ENCODE results near the gene IFT80. TPM values are rescaled to one million over a fixed set of nuclear protein-coding genes. Genes with fewer than 3 reads are reported as not detected.

The IFT80 gene
- total RNA-seq, 1 experiment from 2014 or later, result 26.9 TPM

DNA sequence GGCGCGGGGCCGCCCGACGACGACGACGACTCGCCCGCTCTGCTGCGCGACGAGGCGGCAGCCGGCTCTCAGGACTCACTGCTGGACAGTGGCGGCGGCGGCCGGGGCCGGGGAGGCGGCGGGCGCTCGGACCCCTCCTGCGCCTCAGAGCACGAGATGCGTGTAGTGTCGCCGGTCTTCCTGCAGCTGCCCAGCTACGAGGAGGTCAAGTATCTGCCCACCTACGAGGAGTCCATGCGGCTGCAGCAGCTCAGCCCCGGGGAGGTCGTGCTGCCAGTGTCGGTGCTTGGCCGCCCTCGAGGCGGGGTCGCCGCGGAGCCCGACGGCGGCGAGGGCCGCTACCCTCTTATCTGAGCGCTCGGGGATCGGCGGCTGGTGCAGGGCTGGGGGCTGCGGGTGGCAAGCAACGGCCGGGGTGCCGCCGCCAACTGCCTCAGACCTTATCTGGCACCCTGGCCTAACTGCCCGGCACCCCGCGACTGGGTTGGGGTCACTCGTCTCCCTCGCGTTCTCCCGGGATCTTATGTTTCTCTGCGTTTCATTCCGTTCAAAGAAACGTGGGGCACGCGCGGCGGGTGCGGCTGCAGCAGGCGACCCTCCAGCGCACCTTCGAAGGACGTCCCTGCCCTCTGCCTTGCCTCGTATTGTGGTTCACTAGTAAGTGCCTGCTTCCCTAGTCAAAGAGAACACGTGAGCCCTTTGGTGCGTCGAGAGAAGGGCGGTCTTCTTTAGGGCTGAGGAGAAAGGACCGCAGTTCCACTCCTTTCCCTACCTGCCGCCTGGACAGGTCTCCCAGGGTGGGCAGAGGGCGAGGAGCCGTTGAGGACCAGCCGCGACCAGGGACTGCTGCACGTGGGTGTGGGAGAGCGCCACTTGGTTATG, 172.8 kb downstream of the IFT80 start (continued):
- TF ChIP-seq, protein P1, sequence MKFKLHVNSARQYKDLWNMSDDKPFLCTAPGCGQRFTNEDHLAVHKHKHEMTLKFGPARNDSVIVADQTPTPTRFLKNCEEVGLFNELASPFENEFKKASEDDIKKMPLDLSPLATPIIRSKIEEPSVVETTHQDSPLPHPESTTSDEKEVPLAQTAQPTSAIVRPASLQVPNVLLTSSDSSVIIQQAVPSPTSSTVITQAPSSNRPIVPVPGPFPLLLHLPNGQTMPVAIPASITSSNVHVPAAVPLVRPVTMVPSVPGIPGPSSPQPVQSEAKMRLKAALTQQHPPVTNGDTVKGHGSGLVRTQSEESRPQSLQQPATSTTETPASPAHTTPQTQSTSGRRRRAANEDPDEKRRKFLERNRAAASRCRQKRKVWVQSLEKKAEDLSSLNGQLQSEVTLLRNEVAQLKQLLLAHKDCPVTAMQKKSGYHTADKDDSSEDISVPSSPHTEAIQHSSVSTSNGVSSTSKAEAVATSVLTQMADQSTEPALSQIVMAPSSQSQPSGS (CRISPR knock-in tag; IDR thresholded peaks at IDR 0.05; ENCODE audit: borderline replicate concordance, low read depth), result peak; percentile 14; the same call in 1 of the 2 replicates
- TF ChIP-seq NR3C1 (CRISPR knock-in tag; conservative IDR thresholded peaks at IDR 0.05; ENCODE audit: low read depth) (no peak), MAX (CRISPR knock-in tag; IDR thresholded peaks at IDR 0.05) (peak; percentile 98), PRDM15 (CRISPR knock-in tag; IDR thresholded peaks at IDR 0.05) (no peak), USF1 (CRISPR knock-in tag; IDR thresholded peaks at IDR 0.05) (peak; percentile 84; the same call in 1 of the 2 replicates), JUN (CRISPR knock-in tag; IDR thresholded peaks at IDR 0.05) (peak; percentile 56; the same call in 1 of the 2 replicates), ETV6 (CRISPR knock-in tag; IDR thresholded peaks at IDR 0.05) (peak; percentile 84), ZNF232 (CRISPR knock-in tag; IDR thresholded peaks at IDR 0.05) (peak; percentile 91), NR2C2 (CRISPR knock-in tag; IDR thresholded peaks at IDR 0.05) (peak; percentile 74; the same call in 1 of the 2 replicates), FOXK1 (CRISPR knock-in tag; IDR thresholded peaks at IDR 0.05) (peak; percentile 62; the same call in 1 of the 2 replicates), SOX15 (CRISPR knock-in tag; IDR thresholded peaks at IDR 0.05) (no peak), ZNF219 (CRISPR knock-in tag; IDR thresholded peaks at IDR 0.05; ENCODE audit: borderline replicate concordance) (no peak)
- TF ChIP-seq, protein P2, sequence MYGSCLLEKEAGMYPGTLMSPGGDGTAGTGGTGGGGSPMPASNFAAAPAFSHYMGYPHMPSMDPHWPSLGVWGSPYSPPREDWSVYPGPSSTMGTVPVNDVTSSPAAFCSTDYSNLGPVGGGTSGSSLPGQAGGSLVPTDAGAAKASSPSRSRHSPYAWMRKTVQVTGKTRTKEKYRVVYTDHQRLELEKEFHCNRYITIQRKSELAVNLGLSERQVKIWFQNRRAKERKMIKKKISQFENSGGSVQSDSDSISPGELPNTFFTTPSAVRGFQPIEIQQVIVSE (CRISPR knock-in tag; IDR thresholded peaks at IDR 0.05; ENCODE audit: borderline replicate concordance), result no peak

GRCh38 chr3:160225176-160226025, 173.6 kb downstream of the IFT80 start, which contains the start of gene C3orf80:
Gene C3orf80, plus strand, starts transcription at chr3:160225422. Its CDS starts 214 bp downstream, at chr3:160225636.
- ATAC-seq, result peak; percentile 73
- Mint-ChIP-seq H3K4me3 (peak within 1 kb of the TSS; percentile 83), H3K9me3 (no peaks in the 10 kb centered on the region), H3K36me3 (no peaks in the 10 kb centered on the region), H3K27ac (no peak within 1 kb of the TSS), H3K27me3 (ENCODE audit: low read depth) (peaks cover 73% of the 10 kb centered on the region), H3K4me1 (peaks cover 17% of the 10 kb centered on the region)
- ChIA-PET POLR2A (interaction anchor here (0.7 to 1.3 kb wide), 5 partner anchors 9 to 225 kb away, joined by 3 read pairs; partner anchors contain the start of gene TRIM59), CTCF (interaction anchor here (0.6 to 2.8 kb wide), 10 partner anchors 9 to 341 kb away, joined by 3 to 9 read pairs (median 3); no protein-coding TSS in a partner anchor)
- peak; percentile 74 for DNase-seq (ENCODE audit: low spot score)
- no peak for TF ChIP-seq ZNF317 (CRISPR knock-in tag; IDR thresholded peaks at IDR 0.05; ENCODE audit: borderline replicate concordance, low read depth)
- no peak for TF ChIP-seq FOXJ3 (CRISPR knock-in tag; IDR thresholded peaks at IDR 0.05; ENCODE audit: borderline replicate concordance)
- no peak for TF ChIP-seq ERG (CRISPR knock-in tag; IDR thresholded peaks at IDR 0.05)
- TF ChIP-seq PRDM15 (CRISPR knock-in tag; IDR thresholded peaks at IDR 0.05), result no peak

All from WTC11 (cell line).